Stimulated activated CD8-positive, alpha-beta memory T cell treated with anti-CD3 and anti-CD28 coated beads, Interleukin-15, amount 100 ng/mL, for 24 hours (primary cell): ENCODE data around the gene MAT2A.
"Not testable (repeated sequence)": the region's sequence is repeated elsewhere in the genome, so short reads cannot be mapped to it uniquely, and the experiment has no call there.

Experiments used
- DNase-seq: peaks from one replicate; pipeline ENCODE4 v3.0.0-alpha.2; 2020; ENCODE audit warnings: low read depth

The MAT2A gene

DNA sequence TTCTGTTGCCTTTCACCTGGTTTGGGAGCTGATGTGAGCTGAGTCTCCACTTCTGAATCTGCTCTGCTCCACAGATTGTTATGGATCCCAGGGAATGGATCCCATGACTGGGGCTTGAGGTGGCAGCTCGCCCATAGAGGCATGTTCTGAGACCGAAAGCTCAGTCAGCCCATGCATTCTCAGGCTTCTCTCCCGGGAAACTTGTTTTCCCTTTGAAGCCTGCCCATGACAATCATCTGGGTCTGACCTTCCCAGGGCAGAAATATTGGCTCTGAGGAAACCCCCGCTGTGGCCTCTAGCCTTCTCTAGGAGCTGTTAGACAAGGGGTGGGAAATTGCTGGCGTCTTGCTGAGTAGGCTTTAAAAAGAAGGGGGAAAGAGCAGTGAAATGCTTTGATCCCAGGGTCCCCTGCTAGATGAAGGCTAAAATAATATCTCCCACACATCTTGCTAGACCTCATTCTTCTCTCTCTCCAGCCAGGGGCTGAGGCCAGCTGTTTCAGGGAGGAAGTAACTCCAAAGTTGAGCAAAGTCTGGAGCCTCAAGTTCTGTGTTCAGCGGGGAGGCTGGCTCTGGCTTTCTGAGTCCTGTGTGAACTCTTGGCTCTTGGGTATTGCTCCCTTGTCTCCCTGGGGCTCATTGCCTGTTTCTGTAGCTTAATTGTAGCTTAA, 40.4 kb downstream of the MAT2A start:
- DNase-seq: no peak

DNA sequence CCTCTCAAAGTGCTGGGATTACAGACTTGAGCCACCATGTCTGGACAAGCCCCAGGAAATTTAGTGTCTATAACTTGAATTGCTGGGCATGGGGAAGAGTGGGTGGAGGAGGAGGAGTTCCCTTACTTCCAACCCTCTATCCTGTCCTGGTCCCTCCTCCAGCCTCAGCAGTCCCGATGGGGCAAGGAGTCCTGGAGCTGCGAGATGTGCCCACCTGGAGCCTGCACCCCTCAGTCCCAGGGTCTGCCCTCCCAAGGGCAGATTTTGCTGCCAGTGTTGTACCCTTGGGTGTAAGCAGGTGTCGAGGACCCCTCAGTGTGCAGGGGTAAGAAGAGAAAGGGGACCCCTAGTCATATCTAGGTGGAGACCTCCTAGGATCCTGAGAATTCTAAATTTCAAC, 41.2 kb downstream of the MAT2A start:
- DNase-seq: no peak

DNA sequence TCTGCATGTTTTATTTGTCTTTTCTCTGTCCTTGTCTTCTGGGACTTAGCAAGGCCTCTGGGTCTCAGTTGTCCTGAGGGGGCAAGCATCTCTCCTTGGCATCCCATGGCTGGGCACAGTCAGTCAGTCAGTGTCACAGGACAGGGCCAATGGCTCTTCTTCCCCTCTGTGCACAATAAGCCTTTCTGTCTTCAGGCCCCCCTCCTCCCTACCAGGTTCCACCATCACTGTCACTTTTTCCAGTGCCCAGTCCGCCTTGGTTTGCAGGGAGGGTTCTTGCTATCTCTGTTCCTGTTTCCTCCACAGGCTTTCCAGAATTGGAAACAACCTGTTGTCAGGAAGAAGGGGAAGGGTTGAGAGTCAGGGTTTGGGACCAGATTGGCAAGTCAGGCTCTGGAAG, 43.5 kb downstream of the MAT2A start:
- no peak for DNase-seq

DNA sequence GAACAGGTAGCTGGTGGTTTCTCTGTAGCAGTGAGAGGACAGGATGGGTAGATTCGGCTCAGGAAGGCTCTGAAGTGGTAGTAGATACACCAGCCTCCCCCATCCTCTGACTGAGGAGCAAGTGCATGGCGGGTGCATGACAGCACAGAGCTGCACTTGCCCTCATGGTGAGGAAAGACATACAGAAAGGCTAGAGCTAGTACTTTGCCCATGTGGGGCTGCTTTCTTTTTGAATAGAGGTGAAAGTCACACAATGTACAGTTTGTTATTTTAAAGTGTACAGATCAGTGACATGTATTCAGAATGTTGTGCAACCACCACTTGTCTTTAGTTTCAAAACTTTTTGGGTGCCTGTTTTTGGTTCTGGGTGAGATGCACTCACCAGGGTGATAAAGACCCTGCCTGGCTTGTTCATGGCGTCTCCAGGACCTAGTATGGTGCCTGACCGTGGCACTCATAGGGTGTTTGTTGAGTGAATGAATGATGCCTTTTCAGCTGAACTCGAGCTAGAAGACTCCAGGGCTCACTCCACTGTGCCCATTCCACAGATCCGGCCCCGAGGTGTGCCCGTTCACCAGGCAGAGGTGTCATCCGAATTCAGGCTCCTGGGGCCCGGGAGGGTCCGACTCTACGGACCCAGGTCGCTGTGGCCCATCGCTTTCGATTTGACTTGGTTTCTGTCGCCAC, 44.8 kb downstream of the MAT2A start:
- DNase-seq: no peak

DNA sequence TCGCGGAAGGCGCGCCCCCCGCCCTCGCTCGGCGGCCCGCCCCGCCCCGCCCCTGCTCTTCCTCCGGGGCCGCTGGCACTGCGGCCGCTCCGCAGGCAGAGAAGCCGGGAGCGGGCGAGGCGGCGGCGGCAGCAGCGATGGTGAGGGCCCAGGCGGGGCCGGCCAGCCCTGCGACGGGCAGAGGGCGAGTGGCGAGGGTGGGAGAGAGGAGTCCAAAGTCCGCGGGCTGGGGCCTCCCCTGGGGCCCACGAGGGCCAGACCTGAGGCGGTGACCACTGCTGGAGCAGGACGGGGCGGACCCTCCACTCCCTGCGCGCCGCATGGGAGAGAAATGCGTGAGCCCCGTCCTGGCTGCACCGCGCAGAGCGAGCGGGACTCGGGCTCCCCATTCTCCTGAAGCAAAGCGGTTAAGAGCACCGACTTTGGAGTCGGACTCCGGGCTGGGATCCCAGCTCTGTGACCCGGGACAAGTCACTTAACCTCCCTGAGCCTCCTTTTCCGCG, 45.4 kb downstream of the MAT2A start, which contains the start of gene VAMP5:
TSS of gene VAMP5 (plus strand) at position 78 of the 503 bp plus-strand sequence. CDS start at position 138, 60 bp downstream.
- no peak for DNase-seq

DNA sequence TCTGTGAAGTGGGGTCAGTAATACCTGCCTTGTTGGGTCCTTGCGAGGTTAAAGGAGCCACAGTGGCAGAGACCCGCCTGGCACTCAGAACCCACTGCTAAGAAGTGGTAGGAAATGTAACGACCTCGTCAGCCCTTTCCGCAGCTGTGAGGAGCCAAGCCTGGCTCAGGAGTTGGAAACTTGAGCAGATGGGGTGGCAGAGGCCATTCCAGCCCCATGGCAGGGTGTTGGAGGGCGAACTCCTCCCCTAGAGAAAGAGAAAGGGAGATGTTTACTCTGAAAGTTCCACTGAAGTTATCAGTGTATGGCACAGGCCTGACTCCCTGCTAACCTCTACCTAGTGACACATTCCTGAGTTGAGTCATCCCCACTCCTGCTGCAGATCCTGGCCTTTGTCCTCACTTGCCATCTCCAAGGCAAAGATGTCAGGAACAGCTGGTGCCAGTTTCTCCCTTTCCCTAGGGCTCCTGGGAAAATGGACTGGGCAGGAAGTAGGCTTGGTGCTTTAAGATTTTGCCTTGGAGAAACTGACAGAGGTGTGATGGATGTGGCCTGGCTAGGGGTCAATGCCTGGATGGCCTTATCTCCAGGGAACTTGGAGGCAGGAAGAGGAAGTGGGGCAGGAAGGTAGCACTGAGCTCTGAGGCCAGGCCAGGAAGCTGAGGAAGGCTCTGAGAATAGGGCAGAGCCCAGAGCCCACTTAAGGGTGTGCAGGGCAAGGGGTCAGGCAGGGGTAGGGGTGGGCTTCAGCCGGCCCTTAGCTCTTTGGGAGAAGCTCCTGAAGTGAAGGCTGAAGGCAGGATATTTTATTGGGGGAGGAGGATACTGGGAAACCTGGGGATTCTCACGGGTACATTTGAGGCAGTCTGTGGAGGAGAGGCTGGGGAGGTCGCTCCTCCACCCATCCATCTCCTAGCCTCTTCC, 46.2 kb downstream of the MAT2A start:
- DNase-seq: no peak

DNA sequence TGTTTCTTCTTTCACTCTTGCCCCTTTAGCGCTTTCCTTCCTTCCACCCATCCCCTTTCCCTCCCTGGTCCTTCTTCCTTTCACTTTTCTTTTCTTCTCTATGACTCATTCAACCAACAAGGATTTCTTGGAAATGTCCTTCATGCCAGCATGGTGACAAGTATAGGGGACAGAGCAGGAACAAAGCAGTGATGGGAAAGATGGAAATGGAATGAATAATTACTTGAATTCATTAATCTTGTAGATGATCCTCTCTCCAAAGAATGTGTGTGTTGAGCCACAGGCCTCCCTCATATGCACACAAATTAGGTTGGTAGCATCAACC, 46.8 kb downstream of the MAT2A start:
- no peak for DNase-seq

DNA sequence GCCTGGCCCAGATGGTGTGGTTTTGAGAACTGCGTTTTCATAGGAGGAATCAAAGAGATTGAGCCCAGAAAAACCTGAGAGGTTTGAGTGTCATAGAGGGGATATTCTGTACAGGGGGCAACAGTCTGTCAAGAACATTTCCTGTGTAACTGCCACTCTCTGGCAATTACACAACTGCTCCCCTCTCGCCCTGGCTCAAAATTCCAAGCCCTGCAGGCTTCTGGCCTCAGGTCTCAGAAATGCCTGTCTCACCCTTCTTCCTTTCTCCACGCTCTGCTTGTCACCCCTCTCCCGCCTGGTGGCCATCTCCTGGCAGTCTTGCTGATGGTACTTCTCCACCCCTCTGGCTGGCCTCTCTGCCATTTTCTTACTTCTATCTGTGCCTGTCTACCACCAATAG, 49.3 kb downstream of the MAT2A start:
- no peak for DNase-seq

DNA sequence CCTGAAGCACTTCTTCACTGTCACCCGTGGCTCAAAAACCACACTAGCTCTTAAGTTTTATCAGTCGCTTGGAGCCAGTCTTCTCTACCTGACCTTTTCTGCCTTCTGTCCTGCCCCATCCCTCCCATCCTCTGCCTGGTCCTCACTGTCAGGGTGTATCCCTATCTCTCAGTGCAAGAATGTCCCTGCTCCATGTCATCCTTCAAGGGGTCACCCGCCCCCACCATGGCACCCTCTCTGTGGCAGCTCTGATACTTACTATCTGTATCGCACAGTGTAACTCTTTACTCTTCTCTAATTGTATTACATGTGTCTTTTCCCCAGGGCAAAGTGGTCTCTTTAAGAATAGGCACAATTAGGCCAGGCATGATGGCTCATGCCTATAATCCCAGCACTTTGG, 49.7 kb downstream of the MAT2A start:
- DNase-seq: no peak

DNA sequence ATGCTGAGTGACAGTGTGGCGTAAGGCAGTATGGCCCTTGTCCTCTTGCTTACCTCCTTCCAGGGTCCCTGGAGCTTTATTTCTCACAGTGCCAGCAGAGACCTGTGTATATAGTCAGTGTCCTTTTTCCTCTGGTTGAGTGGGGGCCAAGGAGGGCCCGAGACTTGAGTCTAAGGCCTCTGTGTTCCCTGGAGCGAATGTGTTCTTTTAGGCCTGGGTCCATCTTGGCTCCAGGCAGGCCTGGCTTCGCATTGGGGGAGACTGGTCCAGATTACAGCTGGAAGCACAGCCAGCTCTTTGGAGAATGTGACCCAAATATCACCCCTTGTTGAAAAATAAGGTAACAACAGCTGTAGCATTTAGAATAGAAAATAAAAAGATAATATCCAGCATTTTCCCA, 50.2 kb downstream of the MAT2A start:
- no peak for DNase-seq

DNA sequence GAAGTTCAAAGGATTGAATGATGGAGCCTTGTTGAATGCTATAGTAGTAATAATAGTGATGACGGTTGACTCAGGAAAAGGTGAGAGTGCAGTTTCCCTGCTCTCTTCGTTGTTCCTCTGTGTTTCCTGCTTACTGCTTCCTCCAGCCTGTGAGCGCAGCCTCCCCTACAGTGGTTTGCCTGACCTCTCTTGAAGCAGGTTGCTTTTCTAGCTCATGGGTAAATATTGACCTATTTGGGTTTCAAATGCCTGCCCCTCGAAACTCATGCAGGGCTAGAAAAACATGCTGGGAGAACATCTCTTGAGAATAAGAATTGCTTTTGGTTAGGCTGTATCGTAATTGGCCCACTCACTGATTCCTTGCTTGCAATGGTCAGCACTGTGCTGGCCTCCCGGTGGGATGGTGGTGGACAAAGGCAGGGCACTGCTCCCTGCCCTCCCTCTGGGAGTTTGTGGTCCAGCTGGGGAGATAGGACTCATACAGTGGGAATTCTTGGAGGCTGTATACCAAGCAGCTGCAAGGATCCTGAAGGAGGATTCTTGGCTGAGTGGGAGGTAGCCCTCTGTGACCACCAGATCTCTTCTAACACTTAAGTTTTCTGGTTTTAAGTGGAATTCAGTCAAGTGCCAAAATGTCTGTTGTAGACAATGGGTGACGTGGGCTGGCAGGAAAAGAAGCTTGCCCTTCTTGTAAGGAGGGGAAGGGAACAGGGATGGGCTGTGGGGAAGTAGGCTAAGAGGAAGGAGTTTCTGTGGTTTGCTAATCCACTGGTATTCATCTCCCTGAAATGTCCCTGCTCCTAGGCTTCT, 51.2 kb downstream of the MAT2A start:
- no peak for DNase-seq

DNA sequence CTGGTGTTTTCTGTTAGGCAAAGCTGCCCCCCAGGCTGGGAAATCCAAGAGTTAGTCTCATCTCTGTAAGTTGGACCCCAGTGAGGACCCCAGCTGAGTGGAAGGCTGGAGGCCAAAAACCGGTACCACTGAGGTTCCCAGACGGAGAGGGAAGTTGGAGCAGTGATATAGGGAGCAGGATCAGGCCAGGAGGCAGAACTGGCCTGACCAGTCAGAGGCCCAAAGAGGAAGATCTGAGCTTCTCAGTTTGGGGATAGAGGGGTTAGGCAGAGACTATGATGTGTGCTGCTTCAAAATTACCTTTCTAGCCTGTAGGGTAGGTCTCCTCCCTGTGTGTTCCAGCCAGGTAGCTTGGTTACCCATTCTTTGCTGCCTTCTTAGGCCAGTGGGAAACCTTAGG, 52.0 kb downstream of the MAT2A start:
- DNase-seq: no peak

DNA sequence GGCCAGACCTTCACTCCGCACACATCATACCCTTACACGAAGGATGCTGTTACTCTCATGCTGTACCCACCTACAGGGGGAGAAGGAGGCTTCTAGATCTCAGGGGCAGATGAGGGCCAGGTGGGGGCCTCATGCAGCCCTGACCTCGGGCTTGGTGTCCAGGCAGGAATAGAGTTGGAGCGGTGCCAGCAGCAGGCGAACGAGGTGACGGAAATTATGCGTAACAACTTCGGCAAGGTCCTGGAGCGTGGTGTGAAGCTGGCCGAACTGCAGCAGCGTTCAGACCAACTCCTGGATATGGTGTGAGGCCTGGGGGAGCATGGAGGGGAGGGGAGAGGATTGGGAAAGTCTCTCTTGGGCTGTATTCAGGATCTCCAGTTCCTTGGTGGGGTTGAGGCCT, 52.6 kb downstream of the MAT2A start:
- no peak for DNase-seq

DNA sequence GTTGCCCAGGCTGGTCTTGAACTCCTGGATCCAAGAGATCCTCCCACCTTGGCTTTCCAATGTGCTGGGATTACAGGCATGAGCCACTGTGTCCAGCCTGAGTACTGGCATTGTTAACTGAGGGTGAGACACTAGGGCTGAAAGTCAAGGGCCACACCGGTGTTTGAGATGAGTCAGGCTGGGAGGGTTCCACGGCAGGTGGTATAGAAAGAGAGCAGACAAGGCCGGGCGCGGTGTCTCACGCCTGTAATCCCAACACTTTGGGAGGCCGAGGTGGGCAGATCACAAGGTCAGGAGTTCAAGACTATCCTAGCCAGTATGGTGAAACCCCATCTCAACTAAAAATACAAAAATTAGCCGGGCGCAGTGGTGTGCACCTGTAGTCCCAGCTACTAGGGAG, 53.3 kb downstream of the MAT2A start:
- not testable (repeated sequence) for DNase-seq

DNA sequence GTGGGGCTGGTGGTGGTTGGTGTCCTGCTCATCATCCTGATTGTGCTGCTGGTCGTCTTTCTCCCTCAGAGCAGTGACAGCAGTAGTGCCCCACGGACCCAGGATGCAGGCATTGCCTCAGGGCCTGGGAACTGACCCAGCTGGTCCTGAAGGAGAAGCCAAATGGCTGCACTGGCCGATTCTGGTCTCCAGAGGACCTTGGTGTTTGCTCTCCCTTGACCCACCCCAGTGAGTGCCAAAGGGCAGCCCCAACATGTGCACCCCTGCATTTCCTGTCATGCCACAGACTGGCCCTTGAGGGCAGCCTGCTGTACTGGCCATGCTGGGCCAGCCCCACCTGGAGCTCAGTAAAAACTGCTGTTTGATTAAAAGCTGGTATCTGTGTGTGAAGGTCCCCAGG, 54.1 kb downstream of the MAT2A start:
- no peak for DNase-seq
